NCI-H345 treated with DMSO at 0.1 percent for 48 hours (cell line): ENCODE measurements around the gene INSL3.

Experiments
- DNase-seq: peaks from one replicate; lab custom pipeline; 2025; ENCODE audit not compliant: unreplicated experiment; lab: John Stamatoyannopoulos, UW

The INSL3 gene

GRCh38 chr19:17846146-17846545 is 24.8 kb upstream of the INSL3 start:
- no peak for DNase-seq

GRCh38 chr19:17843908-17844490 is 22.7 kb upstream of the INSL3 start:
- no peak for DNase-seq

DNA sequence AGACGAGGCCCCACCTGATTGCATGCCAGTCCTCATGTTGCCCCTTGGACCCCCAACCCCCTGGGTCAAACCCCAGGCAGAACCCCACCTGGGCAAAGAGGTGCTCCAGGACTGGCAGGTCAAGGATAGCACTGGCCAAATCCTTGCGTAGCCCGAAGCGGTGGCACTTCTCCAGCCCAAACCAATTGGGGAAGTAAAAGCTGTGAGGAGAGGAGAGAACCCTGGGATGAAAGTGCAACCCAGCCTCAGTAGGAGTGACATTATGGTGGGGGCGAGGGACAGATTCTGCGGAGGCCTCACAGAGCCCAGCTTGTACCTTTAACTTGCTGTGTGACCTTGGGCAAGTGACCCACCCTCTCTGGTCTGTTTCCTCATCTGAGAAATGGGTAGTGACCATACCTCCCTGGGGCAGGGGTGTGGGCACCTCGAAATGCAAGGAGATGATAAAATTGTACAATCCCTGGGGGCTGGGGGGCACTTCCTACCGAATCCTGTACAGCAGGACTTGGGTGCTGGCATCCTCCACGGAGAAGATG is 22.0 kb upstream of the INSL3 start:
- DNase-seq, result no peak

GRCh38 chr19:17842663-17843291 is 21.5 kb upstream of the INSL3 start:
- no peak for DNase-seq

DNA sequence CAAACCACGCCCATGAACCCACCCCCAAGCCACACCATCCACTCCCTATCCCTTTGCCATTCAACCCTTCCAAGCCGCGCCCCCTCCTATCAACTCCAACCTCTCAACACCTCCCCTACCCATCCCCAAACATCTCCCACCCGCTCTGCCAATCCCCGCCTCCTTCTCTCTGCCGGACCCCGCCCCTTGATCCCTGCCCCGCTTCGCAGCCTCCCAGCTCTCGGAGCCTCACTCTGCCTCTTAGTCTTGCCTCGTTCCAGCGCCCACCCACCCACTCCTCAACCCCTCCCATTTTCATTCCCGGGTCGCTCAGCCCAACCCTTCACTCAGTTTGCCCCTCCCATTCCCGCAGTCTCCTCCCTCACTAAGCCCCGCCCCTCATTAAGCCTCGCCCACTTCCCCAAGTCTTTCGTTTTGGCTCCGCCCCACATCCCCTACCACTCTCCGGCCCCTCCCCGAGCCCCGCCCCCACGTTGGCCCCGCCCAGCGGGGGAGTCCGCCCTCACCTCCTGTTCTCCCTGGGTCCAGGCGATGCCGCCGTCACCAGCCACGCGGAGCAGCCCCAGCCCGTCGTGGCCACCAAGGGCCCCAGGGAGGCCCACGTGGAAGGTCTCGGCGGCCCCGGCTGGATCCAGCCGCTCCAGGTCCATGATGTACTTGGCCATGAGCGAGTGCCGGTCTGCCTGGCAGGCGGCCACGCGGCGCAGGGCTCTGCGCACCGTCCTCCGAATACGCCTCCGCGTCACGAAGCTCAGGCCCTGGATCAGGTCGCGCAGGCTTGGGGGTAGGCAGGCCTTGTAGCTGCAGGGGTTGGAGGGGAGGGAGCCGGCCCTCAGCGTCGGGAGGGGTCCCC is 20.7 kb upstream of the INSL3 start:
- peak; percentile 79 for DNase-seq

GRCh38 chr19:17841371-17841809 is 20.1 kb upstream of the INSL3 start:
- DNase-seq, result no peak

DNA sequence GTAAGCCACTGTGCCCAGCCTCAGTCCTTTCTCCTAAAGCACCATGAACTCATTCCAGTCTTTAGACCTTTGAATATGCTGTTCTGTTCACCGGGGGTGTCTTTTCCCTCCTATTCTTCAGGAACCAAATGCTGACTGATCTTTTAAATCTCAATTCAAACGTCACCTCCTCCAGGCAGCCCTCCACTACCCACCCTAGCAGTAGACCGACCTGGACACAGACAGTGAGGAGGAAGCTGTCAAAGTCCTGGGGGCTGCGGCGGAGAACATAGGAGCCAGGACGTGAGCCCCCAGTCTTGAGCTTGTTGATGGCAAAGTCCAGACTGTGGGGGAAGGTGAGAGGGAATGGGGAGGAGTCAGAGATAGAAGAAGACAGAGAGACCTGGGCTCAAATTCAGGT is 18.7 kb upstream of the INSL3 start:
- DNase-seq, result no peak

DNA sequence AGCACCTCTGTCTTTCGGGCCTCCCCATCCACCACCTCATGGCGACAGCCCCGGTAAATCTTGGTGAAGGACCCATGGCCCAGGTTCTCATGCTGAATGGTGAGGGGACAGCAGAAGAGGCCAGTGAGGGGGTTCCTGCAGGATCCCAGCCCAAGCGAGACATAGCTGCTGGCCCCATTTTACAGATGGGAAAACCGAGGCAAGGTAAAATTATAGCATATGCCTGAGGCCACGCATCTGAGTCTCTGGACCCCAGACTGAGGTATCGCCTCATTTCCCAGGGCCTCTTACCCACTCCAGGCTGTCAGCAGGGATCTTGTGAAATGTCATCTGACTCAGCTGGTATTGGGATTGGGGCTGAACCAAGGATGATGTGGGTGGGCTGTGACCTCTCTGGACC is 16.7 kb upstream of the INSL3 start:
- DNase-seq, result no peak

DNA sequence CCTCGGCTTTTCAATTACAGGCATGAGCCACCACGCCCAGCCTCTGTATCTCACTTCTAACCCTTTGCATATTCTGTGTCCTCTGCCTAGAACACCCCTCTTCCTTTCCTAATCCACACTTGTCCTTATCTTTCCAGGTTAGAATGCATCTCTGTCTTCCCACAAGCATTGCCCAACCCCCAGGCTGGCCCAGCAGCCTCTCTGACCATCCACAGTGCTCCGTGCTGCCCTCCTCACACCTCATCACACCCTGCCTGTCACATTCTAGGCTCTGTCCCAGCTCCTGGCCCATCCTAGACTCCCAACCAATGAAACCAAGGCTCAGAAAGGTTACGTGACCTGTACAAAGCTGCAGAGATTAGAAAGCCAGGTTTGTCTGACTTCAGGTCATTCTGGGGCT is 15.2 kb upstream of the INSL3 start:
- no peak for DNase-seq

GRCh38 chr19:17835182-17836006 is 14.1 kb upstream of the INSL3 start:
- DNase-seq, result no peak

- DNase-seq, result no peak
These were observed 13.2 kb upstream of the INSL3 start for GRCh38 chr19:17834350-17835181.

GRCh38 chr19:17832443-17833208 is 11.3 kb upstream of the INSL3 start:
- DNase-seq, result no peak

DNA sequence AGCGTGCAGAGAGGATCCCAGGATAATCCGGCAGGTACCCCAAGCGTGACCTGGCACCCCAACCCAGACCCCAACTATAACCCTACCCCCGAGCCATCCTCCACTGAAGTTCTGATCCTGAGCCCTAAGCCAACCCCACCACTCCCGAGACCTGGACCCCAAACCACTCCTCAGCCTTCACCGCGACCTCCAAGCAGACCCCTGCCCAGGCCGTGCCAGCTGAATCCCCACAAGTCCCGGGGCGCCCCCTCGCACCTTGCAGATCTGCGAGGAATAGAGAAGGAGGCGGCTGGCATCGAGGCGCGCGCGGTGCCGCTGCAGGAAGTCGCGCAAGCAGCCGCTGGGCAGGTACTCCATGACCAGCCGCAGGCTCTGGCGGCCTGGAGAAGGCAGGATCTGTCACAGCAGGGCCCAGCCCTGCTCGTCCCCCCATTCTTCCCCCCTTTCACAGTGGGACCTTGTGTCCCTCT is 10.1 kb upstream of the INSL3 start:
- no peak for DNase-seq

- peak; percentile 18 for DNase-seq
These were observed 9.5 kb upstream of the INSL3 start for GRCh38 chr19:17830567-17831418.

DNA sequence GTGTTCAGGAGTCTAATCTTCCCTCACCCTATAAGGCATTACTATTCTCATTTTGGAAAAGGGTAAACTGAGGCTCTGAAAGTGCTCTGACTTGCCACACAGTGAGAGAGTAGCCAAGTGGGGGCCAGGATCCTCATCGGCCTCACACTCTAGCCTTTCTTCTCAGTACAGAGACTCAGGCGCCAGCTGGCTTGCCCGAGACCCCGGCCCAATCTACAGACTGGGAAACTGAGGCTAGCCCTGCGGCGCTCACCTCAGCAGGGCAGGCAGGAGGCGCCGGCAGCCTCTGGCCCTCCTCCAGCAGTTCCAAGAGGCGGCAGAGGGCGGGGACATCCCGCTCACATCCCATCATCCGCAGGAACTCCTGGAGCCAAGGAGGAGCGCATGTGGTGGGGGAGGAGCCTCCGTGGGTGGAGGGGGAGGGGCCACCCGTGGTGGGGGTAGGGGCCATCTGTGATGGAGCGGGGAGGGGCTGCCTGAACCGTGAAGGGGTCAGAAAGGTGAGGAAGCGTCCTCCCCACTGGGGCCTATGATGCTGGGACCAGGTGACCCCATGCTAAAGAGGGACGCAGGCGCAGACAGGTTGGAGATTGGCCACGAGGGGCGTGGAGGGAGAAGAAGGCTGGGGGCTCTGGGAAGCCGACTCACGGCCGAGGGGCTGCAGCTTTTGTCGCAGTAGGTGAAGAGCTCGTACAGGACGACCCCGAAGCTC is 8.7 kb upstream of the INSL3 start:
- DNase-seq, result peak; percentile 24

- no peak for DNase-seq
These were observed 5.3 kb upstream of the INSL3 start for GRCh38 chr19:17826508-17827056.

GRCh38 chr19:17824339-17824738 is 3.0 kb upstream of the INSL3 start:
- DNase-seq, result no peak
